Activated gamma-delta T cell treated with Interleukin-2 at 50 U/mL for 16 hours (primary cell): ENCODE data around the gene FAM229B.

ENCODE experiments used
- DNase-seq: peaks from one replicate; pipeline ENCODE4 v3.0.0-alpha.2; 2020

FAM229B gene

GRCh38 chr6:112145080-112145573 lies 57.7 kb downstream of the FAM229B start:
- no peak for DNase-seq

- DNase-seq, result no peak
Measured at GRCh38 chr6:112148103-112148502, 60.7 kb downstream of the FAM229B start.

- no peak for DNase-seq
Measured at GRCh38 chr6:112149236-112149635, 61.8 kb downstream of the FAM229B start.

- DNase-seq, result no peak
Measured at GRCh38 chr6:112149719-112150263, 62.4 kb downstream of the FAM229B start.

GRCh38 chr6:112150363-112150762 lies 63.0 kb downstream of the FAM229B start:
- DNase-seq, result no peak
